Fibroblast of mammary gland (primary cell): ENCODE measurements around the gene C15orf39.

Source experiments
- DNase-seq: peaks from one replicate; pipeline ENCODE4 v3.0.0-alpha.2; 2010; ENCODE audit warnings: low read depth
- H3K4me3 ChIP-seq: 2 replicates; pipeline ENCODE4 v1.5.1; 2011; ENCODE audit warnings: low read depth, mild to moderate bottlenecking, low read length, moderate library complexity; ENCODE audit not compliant: control insufficient read depth
- TF ChIP-seq, protein P1 (sequence below): conservative IDR thresholded peaks from 2 replicates; pipeline ENCODE4 v1.5.1; 2011; ENCODE audit warnings: low read depth, low read length, inconsistent platforms; ENCODE audit not compliant: control insufficient read depth, insufficient read depth

The C15orf39 gene

GRCh38 chr15:75191235-75191634 is 10.4 kb upstream of the C15orf39 start:
- DNase-seq: no peak
- no peak overlapping the region for H3K4me3 ChIP-seq
- TF ChIP-seq, protein P1, sequence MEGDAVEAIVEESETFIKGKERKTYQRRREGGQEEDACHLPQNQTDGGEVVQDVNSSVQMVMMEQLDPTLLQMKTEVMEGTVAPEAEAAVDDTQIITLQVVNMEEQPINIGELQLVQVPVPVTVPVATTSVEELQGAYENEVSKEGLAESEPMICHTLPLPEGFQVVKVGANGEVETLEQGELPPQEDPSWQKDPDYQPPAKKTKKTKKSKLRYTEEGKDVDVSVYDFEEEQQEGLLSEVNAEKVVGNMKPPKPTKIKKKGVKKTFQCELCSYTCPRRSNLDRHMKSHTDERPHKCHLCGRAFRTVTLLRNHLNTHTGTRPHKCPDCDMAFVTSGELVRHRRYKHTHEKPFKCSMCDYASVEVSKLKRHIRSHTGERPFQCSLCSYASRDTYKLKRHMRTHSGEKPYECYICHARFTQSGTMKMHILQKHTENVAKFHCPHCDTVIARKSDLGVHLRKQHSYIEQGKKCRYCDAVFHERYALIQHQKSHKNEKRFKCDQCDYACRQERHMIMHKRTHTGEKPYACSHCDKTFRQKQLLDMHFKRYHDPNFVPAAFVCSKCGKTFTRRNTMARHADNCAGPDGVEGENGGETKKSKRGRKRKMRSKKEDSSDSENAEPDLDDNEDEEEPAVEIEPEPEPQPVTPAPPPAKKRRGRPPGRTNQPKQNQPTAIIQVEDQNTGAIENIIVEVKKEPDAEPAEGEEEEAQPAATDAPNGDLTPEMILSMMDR: no peak

DNA sequence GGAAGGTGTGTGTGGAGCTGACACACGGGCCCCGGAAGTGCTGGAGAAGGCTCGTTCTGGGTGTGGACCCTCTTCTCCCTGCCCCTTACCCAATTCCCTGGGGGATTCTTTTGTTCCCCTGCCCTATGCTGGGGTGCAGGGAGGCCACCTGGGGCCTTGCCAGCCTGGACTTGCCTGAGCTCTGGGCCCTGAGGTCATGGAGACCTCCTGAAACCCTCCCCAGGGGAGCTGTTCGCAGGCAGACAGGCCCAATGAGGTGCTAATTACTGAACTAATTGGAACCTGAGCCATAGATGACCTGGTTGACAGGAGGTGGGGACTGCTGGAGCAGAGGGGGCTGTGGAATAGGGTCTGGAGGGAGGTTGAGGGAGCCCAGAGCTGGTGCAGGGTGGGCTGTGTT is 9.4 kb upstream of the C15orf39 start:
- no peak for DNase-seq

DNA sequence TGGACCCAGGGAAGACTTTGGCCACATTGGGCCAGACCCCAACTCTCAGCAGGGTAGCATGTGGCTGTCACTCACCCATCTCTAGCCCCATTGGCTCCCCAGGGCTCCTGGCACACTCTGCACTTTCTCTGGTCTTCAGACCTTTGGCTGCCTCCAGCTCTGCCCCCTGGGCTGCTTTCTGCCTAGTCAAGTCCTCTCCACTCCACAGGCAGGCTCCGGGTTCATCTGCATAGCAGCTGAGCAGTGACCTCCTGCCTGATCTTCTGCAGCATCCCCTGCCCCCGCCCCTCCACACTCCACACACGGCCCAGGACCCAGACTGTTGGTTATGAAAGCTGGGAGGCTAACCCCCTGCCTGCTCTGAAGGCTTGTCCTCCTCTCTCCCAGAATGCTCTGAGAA is 8.4 kb upstream of the C15orf39 start:
- TF ChIP-seq, protein P1: no peak
- no peak for DNase-seq
- H3K4me3 ChIP-seq: no peak overlapping the region

More for the DNA sequence above, 9.4 kb upstream of the C15orf39 start:
- no peak overlapping the region for H3K4me3 ChIP-seq
- TF ChIP-seq, protein P1: no peak

DNA sequence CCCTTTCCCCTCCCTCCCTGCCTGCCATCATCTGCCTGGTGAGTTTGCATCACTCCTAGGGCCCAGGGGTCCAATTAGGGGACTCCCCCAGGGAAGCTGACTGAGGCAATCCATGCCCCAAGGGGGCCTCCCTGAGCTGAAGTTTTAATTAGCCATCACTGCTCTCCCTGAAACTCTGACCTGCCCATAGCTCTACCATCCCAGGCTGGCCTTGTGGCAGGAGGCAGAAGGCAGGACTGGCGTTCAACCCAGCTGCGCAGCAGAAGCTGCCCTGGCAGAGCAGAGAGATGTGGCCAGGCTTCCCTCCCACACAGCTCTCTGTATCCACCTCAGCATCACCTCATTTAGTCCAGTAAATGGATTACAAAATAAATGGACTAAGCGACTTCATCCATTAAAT is 7.7 kb upstream of the C15orf39 start:
- no peak for DNase-seq
- H3K4me3 ChIP-seq: no peak overlapping the region
- TF ChIP-seq, protein P1: no peak

- TF ChIP-seq, protein P1: no peak
- no peak overlapping the region for H3K4me3 ChIP-seq
- DNase-seq: no peak
Observed at GRCh38 chr15:75194397-75194796, 7.3 kb upstream of the C15orf39 start.

DNA sequence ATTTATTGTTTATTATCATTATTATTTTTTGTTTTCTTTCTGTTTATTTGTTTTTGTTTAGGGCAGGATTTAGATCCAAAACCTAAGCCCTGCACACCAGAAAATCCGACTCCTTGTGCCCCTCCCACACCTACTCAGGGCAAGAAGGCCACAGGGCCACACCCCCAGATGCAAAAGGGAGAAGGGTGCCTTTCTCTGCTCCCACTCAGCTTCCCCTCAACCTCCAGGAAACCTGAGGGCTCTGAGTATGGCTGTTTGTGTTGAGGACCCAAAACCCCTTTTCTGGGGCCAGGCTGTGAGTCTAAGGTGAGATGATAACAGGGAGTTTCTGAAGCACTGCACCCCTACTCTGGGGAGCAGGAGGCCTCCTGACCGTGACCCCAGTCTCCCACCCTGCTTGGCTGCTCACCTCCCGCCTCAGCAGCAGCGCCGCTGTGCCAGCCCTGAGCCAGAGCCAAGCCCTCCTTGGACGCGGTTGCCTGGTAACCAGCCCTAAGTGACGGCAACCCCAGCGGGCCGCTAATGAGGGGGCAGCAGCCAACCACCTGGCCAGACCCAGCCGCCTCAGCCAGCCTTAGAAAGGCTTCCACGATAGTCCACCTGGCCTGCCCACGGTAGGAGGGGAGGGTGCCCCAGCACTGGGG is 6.4 kb upstream of the C15orf39 start:
- no peak overlapping the region for H3K4me3 ChIP-seq
- DNase-seq: no peak
- TF ChIP-seq, protein P1: no peak
